Large intestine (tissue), 3 donors: ENCODE data around the gene TIMP3. TPM values are rescaled to one million over a fixed set of nuclear protein-coding genes. Genes with fewer than 3 reads are reported as not detected.

Experiments used
- DNase-seq, 2 donors: peaks; one replicate each; pipeline versions ENCODE4 v3.0.0 to v3.0.0-alpha.2; 2013
- H3K27ac ChIP-seq: one replicate; pipeline ENCODE4 v1.5.1; 2013; ENCODE audit warnings: low read length
- H3K27me3 ChIP-seq: 2 replicates; pipeline ENCODE4 v1.6.1; 2013; ENCODE audit warnings: low read length; ENCODE audit not compliant: control insufficient read depth, insufficient read depth
- H3K36me3 ChIP-seq: 2 replicates; pipeline ENCODE4 v1.6.1; 2013; ENCODE audit warnings: low read length; ENCODE audit not compliant: control insufficient read depth, insufficient read depth
- H3K4me1 ChIP-seq: one replicate; pipeline ENCODE4 v1.6.1; 2013; ENCODE audit warnings: low read length; ENCODE audit not compliant: control insufficient read depth, insufficient read depth
- H3K4me3 ChIP-seq: one replicate; pipeline ENCODE4 v1.5.1; 2013; ENCODE audit warnings: low read length
- H3K9me3 ChIP-seq: one replicate; pipeline ENCODE4 v1.6.1; 2013; ENCODE audit warnings: mild to moderate bottlenecking, low read depth, low read length, moderate library complexity; ENCODE audit not compliant: control insufficient read depth
- WGBS: methylation state at CpG from one replicate; pipeline ENCODE4 v1.1.5; 2013; ENCODE audit warnings: low lambda C conversion rate; ENCODE audit not compliant: insufficient coverage; 5-methylcytosine and 5-hydroxymethylcytosine counted together
- polyA plus RNA-seq: library from polyadenylated mRNA; unstranded; fragments of 120-200 nt; gene quantifications from one replicate; pipeline ENCODE4 v1.2.1, GENCODE V29; 2013

The TIMP3 gene
- polyA plus RNA-seq, 1 donor = 52.6 TPM

- Histone ChIP-seq H3K9me3 (no peaks in the 10 kb centered on the region), H3K27ac (no peak overlapping the region), H3K4me1 (peaks cover 3% of the 10 kb centered on the region), H3K27me3 (no peaks in the 10 kb centered on the region), H3K4me3 (no peak overlapping the region), H3K36me3 (peaks cover 5% of the 10 kb centered on the region)
- no CpG with 5 or more reads among the region's 5 CpGs for WGBS
- no peak for DNase-seq
Observed at GRCh38 chr22:32828561-32828960, 27.1 kb downstream of the TIMP3 start.

DNA sequence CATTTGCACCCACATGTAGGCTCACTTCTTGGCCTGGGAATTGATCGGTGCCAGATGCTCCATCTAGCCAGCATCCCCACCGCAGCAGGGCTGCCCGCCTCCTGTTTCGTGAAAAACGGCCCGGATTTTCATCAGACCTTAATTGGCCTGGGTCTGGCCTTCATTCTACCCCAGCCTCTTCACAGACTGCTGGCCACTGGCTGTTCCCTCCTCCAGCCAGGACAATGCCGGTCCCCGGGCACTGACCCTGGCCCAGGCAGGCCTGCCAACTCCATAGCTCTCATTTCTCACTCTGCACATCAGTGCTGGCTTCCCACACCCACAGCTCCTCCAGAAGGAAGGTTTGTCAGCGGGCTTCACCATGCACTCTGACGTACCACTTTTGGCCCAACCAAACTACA lies 27.9 kb downstream of the TIMP3 start:
- no CpG with 5 or more reads among the region's 10 CpGs for WGBS
- peaks cover 5% of the 10 kb centered on the region for H3K36me3 ChIP-seq
- no peak overlapping the region for H3K4me3 ChIP-seq
- no peak overlapping the region for H3K27ac ChIP-seq
- peaks cover 3% of the 10 kb centered on the region for H3K4me1 ChIP-seq
- no peak for DNase-seq
- H3K27me3 ChIP-seq = no peaks in the 10 kb centered on the region
- H3K9me3 ChIP-seq = no peaks in the 10 kb centered on the region

- H3K4me3 ChIP-seq = no peak overlapping the region
- no peaks in the 10 kb centered on the region for H3K9me3 ChIP-seq
- H3K27me3 ChIP-seq = no peaks in the 10 kb centered on the region
- peaks cover 5% of the 10 kb centered on the region for H3K36me3 ChIP-seq
- WGBS = no CpG with 5 or more reads among the region's 11 CpGs
- H3K4me1 ChIP-seq = no peaks in the 10 kb centered on the region
- no peak for DNase-seq
- no peak overlapping the region for H3K27ac ChIP-seq
Observed at GRCh38 chr22:32830473-32830872, 29.0 kb downstream of the TIMP3 start.

DNA sequence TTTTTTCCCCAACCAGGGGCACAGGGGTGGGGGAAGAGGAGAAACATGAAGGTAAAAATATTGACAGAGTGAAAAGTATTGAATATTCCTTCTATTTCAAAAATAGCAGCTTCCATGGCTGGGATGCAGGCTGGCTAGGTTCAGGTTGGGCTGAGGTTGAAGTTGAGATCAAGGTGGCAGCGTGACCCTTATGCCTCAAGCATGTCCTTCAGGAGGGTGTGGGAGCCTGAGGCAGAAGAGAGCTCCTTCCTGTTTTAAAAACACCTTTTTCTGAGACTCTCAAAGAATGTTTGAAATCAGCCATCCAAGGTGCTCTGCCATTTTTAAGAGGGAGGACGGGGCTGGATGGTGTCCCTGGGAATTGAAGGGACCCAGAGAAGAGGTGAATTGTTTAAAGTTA lies 29.5 kb downstream of the TIMP3 start:
- WGBS = no CpG with 5 or more reads among the region's 2 CpGs
- Histone ChIP-seq H3K4me3 (no peak overlapping the region), H3K27me3 (no peaks in the 10 kb centered on the region), H3K27ac (no peak overlapping the region), H3K4me1 (no peaks in the 10 kb centered on the region), H3K9me3 (no peaks in the 10 kb centered on the region), H3K36me3 (peaks cover 5% of the 10 kb centered on the region)
- no peak for DNase-seq

GRCh38 chr22:32831584-32831983 lies 30.1 kb downstream of the TIMP3 start:
- Histone ChIP-seq H3K9me3 (no peaks in the 10 kb centered on the region), H3K36me3 (peaks cover 5% of the 10 kb centered on the region), H3K27me3 (no peaks in the 10 kb centered on the region), H3K4me3 (no peak overlapping the region), H3K4me1 (no peaks in the 10 kb centered on the region), H3K27ac (no peak overlapping the region)
- no CpG with 5 or more reads among the region's 3 CpGs for WGBS
- DNase-seq = no peak

- Histone ChIP-seq H3K36me3 (peaks cover 5% of the 10 kb centered on the region), H3K9me3 (no peaks in the 10 kb centered on the region), H3K27ac (no peak overlapping the region), H3K4me1 (no peaks in the 10 kb centered on the region), H3K4me3 (no peak overlapping the region), H3K27me3 (no peaks in the 10 kb centered on the region)
- WGBS = 73% methylated on average over 2 of the region's 4 CpGs
- no peak for DNase-seq
Observed at GRCh38 chr22:32832174-32832573, 30.7 kb downstream of the TIMP3 start.

- Histone ChIP-seq H3K9me3 (no peaks in the 10 kb centered on the region), H3K27me3 (no peaks in the 10 kb centered on the region), H3K4me3 (no peak overlapping the region), H3K4me1 (peaks cover 7% of the 10 kb centered on the region), H3K27ac (no peak overlapping the region), H3K36me3 (no peaks in the 10 kb centered on the region)
- DNase-seq = no peak
- no CpG with 5 or more reads among the region's 7 CpGs for WGBS
Observed at GRCh38 chr22:32836280-32837123, 35.0 kb downstream of the TIMP3 start.

DNA sequence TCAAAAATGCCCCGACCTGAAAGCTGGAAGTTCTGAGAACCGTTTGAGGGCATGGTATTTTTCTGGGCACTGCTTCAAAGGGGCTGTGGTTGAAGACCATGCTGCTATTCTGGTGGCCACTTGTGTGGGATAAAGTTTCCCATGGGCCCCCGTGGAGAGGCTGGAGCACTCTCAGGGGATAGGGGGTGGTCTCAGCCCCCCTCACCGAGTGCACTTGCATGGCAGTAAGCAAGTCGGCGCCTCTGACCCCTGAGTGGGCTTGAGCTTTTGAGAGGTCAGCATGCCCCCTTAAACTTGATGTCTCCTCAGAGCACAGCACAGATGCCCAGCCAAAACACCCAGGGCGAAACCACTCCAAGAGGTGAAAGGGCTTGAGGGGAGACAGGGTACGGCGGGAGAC lies 35.6 kb downstream of the TIMP3 start:
- DNase-seq = no peak
- Histone ChIP-seq H3K9me3 (no peaks in the 10 kb centered on the region), H3K27me3 (no peaks in the 10 kb centered on the region), H3K27ac (no peak overlapping the region), H3K36me3 (no peaks in the 10 kb centered on the region), H3K4me3 (no peak overlapping the region), H3K4me1 (peaks cover 7% of the 10 kb centered on the region)
- WGBS = 100% methylated on average over 1 of the region's 9 CpGs

DNA sequence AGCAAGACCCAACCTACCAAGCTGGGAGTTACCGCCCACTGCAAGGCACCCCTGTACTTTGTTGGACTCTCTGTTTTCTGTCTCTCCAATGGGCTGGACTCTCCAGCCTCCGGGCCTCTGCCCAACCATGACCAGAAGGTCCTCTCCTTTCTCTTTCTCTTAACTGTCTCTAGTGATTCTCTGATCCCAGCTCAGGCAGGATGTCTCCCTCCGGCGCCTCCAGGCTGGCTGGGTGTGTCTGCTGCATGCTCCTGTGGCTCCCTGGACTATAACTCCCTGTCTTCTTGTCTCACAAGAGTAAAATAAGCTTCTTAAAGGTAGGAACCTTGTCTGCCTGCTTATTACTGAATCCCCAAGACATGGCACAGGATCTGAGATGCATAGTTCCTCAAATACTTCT lies 36.3 kb downstream of the TIMP3 start:
- Histone ChIP-seq H3K9me3 (no peaks in the 10 kb centered on the region), H3K27me3 (no peaks in the 10 kb centered on the region), H3K4me1 (peaks cover 7% of the 10 kb centered on the region), H3K36me3 (no peaks in the 10 kb centered on the region), H3K4me3 (no peak overlapping the region), H3K27ac (no peak overlapping the region)
- WGBS = 100% methylated on average over 1 of the region's 4 CpGs
- peak in 1 of 2 donors; percentile 25 for DNase-seq

DNA sequence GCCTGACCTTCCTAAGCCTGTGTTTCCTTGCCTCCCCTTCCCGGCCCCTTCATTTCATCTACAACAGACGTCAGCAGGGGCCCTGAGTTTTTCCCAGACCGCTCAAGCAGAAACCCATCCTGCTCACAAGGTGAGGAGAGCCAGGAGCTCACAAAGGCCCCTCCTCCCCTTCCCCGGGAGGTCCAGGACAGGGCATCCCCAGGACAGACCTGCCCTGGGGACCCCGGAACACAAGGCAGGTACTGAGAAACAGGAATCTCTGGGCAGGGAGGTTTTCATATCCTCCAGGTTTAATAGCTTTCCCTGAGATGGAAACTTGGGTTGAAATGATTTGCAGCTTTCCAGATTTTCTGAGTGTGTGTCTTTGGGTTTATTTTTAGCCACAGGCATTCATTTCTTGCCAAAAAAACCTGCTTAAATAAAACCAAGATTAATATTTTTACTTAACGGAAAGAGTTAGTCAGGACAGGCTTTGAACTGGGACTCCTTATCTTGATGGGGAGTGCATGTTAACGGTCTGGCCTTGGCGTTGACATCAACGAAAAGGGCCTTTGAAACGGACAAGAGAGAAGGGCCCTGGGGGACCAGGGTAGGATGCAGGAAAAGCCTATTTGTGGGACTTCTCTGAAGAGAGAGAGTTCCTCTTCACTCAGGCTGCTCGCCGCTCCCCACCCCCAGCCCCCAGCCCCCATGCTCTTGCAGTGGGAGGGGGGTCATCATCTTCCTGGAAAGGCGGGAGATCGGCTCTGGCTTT lies 38.5 kb downstream of the TIMP3 start:
- Histone ChIP-seq H3K36me3 (no peaks in the 10 kb centered on the region), H3K9me3 (no peaks in the 10 kb centered on the region), H3K4me1 (peaks cover 7% of the 10 kb centered on the region), H3K27ac (peak overlapping the region; percentile 43), H3K4me3 (no peak overlapping the region), H3K27me3 (no peaks in the 10 kb centered on the region)
- no CpG with 5 or more reads among the region's 14 CpGs for WGBS
- DNase-seq = no peak
